Esophagus muscularis mucosa (tissue), 4 donors: ENCODE data around the gene SLC4A11.

Experiments used
- EP300 ChIP-seq: sonication (generic); formaldehyde crosslinking; IDR thresholded peaks from one replicate; pipeline ENCODE4 v1.6.1; 2017; ENCODE audit warnings: antibody characterized with exemption
- POLR2A ChIP-seq: fragments of 450-650 bp; IDR thresholded peaks from one replicate; pipeline ENCODE4 v1.6.1; 2017; ENCODE audit warnings: antibody characterized with exemption, moderate library complexity, mild to moderate bottlenecking, low read depth
- POLR2AphosphoS5 ChIP-seq, 2 donors: sonication (generic); formaldehyde crosslinking; IDR thresholded peaks; one replicate each; pipeline ENCODE4 v1.6.1; 2017; ENCODE audit warnings: antibody characterized with exemption in 2 of 2
- TF ChIP-seq, protein P1 (sequence below), 3 experiments: fragments of 200-600 bp in 2 of 3; fragments of 450-650 bp in 1 of 3; sonication (generic) in 2 of 3; IDR thresholded peaks; one replicate each; pipeline ENCODE4 v1.5.1; 2017 to 2019; ENCODE audit warnings: antibody characterized with exemption in 3 of 3, mild to moderate bottlenecking in 2 of 3, moderate library complexity in 1 of 3

DNA sequence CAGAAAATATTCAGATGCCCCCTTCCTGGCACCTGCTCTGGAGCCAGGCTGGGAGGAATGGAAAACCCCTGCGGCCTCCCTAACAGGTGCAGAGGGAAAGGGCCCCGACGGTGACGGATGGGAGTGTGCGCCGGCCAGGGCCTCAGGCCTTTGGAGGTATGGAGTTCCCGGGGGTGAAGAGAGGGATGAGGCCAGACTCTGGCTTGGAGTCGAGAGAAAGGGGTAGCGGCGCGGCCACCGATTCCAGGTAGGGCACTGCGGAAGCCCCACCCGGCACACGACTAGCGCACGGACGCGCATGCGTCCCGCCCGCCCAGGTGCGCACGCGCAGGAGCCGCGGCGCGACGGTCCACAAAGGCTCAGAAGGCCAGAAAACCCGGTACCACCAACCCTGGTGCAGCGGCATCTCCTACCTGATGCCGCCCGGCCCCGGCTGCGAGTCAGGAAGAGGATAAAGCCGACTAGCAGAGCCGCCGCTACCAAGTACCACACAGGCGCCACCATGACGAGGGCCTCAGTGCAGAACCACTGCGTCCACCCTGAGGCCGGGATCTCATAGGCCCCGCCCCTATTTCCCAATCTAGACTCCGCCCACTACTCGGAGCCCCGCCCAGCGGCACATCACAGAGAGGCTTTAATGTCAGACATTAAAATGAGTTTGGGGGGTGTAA lies 34.7 kb downstream of the SLC4A11 start, which contains the start of gene DDRGK1:
- peak; percentile 77 to 94 for TF ChIP-seq POLR2AphosphoS5 (IDR thresholded peaks at IDR 0.05)
- TF ChIP-seq, protein P1, sequence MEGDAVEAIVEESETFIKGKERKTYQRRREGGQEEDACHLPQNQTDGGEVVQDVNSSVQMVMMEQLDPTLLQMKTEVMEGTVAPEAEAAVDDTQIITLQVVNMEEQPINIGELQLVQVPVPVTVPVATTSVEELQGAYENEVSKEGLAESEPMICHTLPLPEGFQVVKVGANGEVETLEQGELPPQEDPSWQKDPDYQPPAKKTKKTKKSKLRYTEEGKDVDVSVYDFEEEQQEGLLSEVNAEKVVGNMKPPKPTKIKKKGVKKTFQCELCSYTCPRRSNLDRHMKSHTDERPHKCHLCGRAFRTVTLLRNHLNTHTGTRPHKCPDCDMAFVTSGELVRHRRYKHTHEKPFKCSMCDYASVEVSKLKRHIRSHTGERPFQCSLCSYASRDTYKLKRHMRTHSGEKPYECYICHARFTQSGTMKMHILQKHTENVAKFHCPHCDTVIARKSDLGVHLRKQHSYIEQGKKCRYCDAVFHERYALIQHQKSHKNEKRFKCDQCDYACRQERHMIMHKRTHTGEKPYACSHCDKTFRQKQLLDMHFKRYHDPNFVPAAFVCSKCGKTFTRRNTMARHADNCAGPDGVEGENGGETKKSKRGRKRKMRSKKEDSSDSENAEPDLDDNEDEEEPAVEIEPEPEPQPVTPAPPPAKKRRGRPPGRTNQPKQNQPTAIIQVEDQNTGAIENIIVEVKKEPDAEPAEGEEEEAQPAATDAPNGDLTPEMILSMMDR (IDR thresholded peaks at IDR 0.05) = no peak
- peak; percentile 52 for TF ChIP-seq POLR2A
- TF ChIP-seq EP300 = no peak
